Activated T-helper 17 cell treated with anti-CD3 and anti-CD28 coated beads, Interleukin-2, amount 50 U/mL, for 72 hours (primary cell): ENCODE data around the gene FAM83F. TPM values are rescaled to one million over a fixed set of nuclear protein-coding genes. Genes with fewer than 3 reads are reported as not detected.

ENCODE experiments used
- ATAC-seq: fragments of 150-1000 bp; cut with Tn5 transposase; replicated peaks from 2 replicates; pipeline ENCODE4 v1.10.0; 2021; ENCODE audit warnings: mild to moderate bottlenecking, moderate library complexity
- H3K27ac Mint-ChIP-seq: one replicate; pipeline ENCODE4 v1.8.0; 2022; ENCODE audit warnings: mixed read lengths
- H3K27me3 Mint-ChIP-seq: one replicate; pipeline ENCODE4 v1.8.0; 2022; ENCODE audit warnings: mixed read lengths
- H3K36me3 Mint-ChIP-seq: one replicate; pipeline ENCODE4 v1.8.0; 2022; ENCODE audit warnings: low read depth, mild to moderate bottlenecking, mixed read lengths
- H3K4me1 Mint-ChIP-seq: one replicate; pipeline ENCODE4 v1.8.0; 2022; ENCODE audit warnings: mixed read lengths
- H3K4me3 Mint-ChIP-seq: one replicate; pipeline ENCODE4 v1.8.0; 2022; ENCODE audit warnings: mild to moderate bottlenecking, mixed read lengths
- H3K9me3 Mint-ChIP-seq: one replicate; pipeline ENCODE4 v1.8.0; 2022; ENCODE audit warnings: mixed read lengths
- total RNA-seq, 2 donors: library from RNA; stranded (reverse); gene quantifications; one replicate each; pipeline ENCODE4 v1.2.3, GENCODE V29; 2022

FAM83F gene
- total RNA-seq, 2 donors from 2014 or later, result 0.37 to 1.3 TPM

DNA sequence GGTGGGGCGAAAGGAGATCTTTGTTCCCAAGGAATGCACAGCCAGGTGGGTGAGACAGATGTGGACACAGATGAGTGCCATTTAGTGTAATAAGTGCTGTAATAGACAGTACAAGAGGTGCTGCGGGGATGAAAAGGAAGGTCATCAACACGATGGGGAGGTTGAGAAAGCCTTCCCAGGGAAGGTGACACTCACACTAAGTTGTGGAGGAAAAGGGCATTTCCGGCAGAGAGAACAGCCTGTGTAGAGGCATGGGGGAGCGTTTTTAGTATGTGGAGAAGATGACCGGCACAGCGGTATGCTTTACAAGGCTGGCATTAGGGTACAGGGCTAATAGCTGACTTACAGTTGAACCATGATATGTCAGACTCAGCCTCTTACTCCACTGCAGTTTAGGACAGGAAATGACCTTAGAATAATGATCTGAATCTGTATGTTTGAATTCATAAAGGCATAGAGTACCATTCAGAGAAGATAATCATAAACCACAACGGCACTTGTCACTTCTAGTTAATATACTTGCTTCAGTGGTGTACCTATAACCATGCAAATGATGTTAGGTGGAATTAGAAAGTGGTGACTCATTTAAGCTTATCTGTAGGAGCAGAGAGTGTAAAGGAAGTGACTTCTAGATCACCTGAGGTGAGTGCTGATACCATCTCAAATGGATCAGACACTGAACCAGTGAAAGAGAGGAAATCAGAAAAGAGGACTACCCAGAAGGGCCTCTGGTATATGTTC lies 60.6 kb downstream of the FAM83F start:
- Mint-ChIP-seq H3K4me1 (peaks cover 53% of the 10 kb centered on the region), H3K9me3 (no peaks in the 10 kb centered on the region), H3K27ac (peak overlapping the region; percentile 85), H3K4me3 (peak overlapping the region; percentile 86), H3K27me3 (no peaks in the 10 kb centered on the region), H3K36me3 (peaks cover 9% of the 10 kb centered on the region)
- peak; percentile 96 for ATAC-seq

DNA sequence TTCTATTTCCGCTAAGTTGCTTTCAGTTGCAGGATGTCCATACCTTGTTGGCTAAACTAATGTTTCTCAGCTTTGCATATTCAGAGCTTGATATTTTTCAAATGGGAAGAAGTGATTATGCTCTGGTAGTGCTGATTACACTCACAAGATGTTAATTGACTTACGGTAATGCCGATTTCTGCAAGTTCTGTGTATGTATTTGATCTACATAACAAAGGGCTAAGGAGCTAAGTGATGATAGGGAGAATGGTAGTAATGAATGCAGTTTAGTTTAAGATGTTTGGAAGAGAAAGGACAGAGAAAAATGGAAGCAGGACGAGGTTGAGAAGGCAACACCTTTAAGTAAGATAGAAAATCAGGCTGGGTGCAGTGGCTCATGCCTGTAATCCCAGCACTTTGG lies 61.4 kb downstream of the FAM83F start:
- Mint-ChIP-seq H3K4me1 (peaks cover 47% of the 10 kb centered on the region), H3K27me3 (no peaks in the 10 kb centered on the region), H3K4me3 (peak overlapping the region; percentile 86), H3K9me3 (no peaks in the 10 kb centered on the region), H3K36me3 (peaks cover 9% of the 10 kb centered on the region), H3K27ac (peak overlapping the region; percentile 85)
- ATAC-seq, result no peak

DNA sequence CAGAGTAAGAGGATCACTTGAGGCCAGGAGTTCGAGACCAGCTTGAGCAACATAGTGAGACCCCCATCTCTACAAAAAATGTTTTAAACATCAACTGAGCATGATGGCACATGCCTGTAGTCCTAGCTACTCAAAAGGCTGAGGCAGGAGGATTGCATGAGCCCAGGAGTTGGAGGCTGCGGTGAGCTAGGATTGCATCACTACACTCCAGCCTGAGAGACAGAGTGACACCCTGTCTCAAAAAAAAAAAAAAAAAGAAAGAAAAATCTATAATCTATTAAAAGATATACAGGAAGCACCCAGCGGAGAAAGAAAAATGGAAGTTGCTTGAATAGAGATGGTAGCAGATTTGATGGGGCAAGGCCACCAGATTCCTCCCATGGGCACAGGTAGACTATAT lies 61.8 kb downstream of the FAM83F start:
- ATAC-seq, result no peak
- Mint-ChIP-seq H3K36me3 (peaks cover 9% of the 10 kb centered on the region), H3K27ac (peak overlapping the region; percentile 85), H3K27me3 (no peaks in the 10 kb centered on the region), H3K4me1 (peaks cover 43% of the 10 kb centered on the region), H3K4me3 (peak overlapping the region; percentile 86), H3K9me3 (no peaks in the 10 kb centered on the region)

DNA sequence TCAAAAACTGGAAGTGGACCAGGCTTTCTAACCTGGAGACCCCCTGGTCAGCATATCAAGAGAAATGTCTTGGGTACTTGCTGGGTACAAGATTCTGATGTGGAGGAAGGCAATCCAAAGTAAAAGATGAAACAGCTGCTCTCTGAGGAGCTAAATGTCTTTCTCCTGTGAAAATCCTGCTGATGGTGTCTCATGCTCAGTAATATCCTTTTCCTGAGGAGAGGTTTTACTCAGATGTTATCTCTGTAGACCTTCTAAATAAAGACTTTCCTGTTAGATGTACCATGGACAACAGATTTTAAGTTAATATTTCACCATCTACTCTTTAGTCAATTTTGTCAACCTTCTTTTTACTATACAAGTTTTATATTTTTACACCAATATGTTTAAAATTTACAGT lies 62.9 kb downstream of the FAM83F start:
- Mint-ChIP-seq H3K4me3 (peak overlapping the region; percentile 37), H3K4me1 (peaks cover 40% of the 10 kb centered on the region), H3K9me3 (no peaks in the 10 kb centered on the region), H3K36me3 (peaks cover 9% of the 10 kb centered on the region), H3K27me3 (no peaks in the 10 kb centered on the region), H3K27ac (peak overlapping the region; percentile 5)
- no peak for ATAC-seq

DNA sequence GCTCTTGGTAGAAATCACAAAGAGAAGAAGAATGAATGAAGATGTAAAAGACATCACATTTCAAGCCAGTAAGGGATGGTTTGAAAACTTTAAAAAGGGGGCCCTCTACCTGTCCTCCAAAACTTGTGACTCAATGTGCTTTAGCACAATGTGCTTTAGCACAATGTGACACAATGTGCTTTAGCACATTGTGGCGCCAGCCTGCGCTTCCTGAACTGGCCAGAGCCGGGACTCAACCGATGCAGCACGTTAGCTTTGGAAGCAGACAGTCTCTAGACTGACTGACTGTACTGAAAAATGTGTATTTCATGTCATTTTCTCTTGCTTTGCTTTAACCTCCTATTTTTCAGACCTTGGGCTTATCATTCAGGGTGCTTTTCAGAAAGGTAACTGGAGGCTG lies 63.5 kb downstream of the FAM83F start:
- no peak for ATAC-seq
- H3K9me3 Mint-ChIP-seq, result no peaks in the 10 kb centered on the region
- peak overlapping the region; percentile 37 for H3K4me3 Mint-ChIP-seq
- peak overlapping the region; percentile 5 for H3K27ac Mint-ChIP-seq
- H3K27me3 Mint-ChIP-seq, result no peaks in the 10 kb centered on the region
- H3K4me1 Mint-ChIP-seq, result peaks cover 36% of the 10 kb centered on the region
- H3K36me3 Mint-ChIP-seq, result peaks cover 9% of the 10 kb centered on the region

DNA sequence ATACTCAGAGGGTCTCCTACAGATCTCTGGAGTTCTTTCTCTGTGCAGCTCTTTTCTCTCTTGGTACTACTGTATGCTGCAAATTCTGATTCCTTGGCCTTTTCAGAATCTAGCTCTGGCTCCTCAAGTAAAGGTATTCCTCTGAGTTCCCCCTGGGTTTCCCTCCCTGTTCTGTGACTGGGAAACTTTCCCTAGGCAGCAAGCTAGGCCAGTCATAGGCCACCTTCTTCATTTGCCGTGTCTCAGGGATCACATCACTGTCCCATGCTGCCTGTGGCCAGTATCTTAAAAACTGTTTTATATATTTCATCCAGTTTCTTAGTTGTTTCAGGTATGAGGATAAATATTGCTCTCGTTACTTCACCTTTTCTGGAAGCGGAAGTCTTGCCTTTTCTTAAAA lies 71.2 kb downstream of the FAM83F start:
- Mint-ChIP-seq H3K36me3 (no peaks in the 10 kb centered on the region), H3K27ac (peak overlapping the region; percentile 62), H3K27me3 (no peaks in the 10 kb centered on the region), H3K4me3 (peak overlapping the region; percentile 12), H3K4me1 (peaks cover 21% of the 10 kb centered on the region), H3K9me3 (no peaks in the 10 kb centered on the region)
- ATAC-seq, result no peak

DNA sequence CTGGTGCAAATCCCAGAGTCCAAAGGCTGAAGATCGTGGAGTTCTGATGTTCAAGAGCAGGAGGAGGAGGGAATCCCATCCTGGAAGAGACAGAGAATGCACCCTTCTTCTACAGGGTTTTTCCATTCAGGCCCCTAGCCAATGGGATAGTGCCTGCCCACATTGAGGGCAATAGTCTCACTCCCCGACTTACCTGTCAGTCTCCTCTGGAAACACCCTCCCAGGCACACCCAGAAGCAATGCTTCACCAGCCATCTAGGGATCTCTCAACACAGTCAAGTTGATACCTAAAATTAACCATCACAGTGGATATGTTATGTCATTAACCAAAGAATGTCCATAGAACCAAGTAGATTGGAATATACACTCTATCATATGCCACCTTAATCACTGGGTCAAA lies 72.9 kb downstream of the FAM83F start:
- no peaks in the 10 kb centered on the region for H3K9me3 Mint-ChIP-seq
- H3K4me1 Mint-ChIP-seq, result peaks cover 29% of the 10 kb centered on the region
- no peaks in the 10 kb centered on the region for H3K27me3 Mint-ChIP-seq
- H3K36me3 Mint-ChIP-seq, result no peaks in the 10 kb centered on the region
- peak overlapping the region; percentile 39 for H3K4me3 Mint-ChIP-seq
- ATAC-seq, result peak; percentile 70
- peak overlapping the region; percentile 17 for H3K27ac Mint-ChIP-seq

DNA sequence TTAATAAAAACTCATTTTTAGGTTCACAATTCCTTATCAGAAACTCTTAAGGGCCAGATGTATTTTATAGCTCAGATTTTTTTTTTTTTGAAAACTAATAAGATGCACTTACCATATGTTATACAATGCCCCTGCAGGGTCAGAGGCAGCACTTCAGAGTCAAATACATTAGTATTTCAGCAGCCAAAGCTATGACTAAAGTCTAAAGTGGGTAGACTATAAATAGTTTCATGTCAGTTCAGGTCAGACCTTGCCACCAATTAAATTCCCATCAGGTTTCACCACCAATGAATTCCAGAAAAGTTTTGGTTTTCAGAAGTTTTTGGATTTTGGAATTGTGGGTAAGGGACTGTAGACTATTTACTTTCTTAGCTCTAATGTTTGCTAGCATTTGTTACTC lies 75.9 kb downstream of the FAM83F start:
- H3K4me1 Mint-ChIP-seq, result peaks cover 34% of the 10 kb centered on the region
- peak; percentile 44 for ATAC-seq
- H3K36me3 Mint-ChIP-seq, result no peaks in the 10 kb centered on the region
- H3K27me3 Mint-ChIP-seq, result no peaks in the 10 kb centered on the region
- H3K9me3 Mint-ChIP-seq, result no peaks in the 10 kb centered on the region
- no peak overlapping the region for H3K27ac Mint-ChIP-seq
- peak overlapping the region; percentile 1 for H3K4me3 Mint-ChIP-seq

DNA sequence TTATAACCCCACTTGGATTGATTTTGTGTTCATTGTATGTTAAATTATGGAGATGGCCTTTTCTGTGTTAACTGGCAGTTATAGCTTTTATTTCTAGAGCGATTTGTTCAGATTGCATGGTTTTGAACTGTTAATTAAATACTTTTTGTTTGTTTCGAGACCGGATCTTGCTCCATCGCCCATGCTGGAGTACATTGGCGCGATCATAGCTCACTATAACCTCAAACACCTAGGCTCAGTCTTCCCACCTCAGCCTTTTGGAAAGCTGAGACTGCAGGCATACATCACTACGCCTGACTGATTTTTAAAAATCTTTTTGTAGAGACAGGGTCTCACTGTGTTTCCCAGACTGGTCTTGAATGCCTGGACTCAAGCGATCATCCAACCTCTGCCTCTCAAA lies 77.0 kb downstream of the FAM83F start:
- Mint-ChIP-seq H3K27ac (no peak overlapping the region), H3K4me1 (peaks cover 37% of the 10 kb centered on the region), H3K9me3 (no peaks in the 10 kb centered on the region), H3K4me3 (no peak overlapping the region), H3K36me3 (no peaks in the 10 kb centered on the region), H3K27me3 (no peaks in the 10 kb centered on the region)
- ATAC-seq, result no peak

DNA sequence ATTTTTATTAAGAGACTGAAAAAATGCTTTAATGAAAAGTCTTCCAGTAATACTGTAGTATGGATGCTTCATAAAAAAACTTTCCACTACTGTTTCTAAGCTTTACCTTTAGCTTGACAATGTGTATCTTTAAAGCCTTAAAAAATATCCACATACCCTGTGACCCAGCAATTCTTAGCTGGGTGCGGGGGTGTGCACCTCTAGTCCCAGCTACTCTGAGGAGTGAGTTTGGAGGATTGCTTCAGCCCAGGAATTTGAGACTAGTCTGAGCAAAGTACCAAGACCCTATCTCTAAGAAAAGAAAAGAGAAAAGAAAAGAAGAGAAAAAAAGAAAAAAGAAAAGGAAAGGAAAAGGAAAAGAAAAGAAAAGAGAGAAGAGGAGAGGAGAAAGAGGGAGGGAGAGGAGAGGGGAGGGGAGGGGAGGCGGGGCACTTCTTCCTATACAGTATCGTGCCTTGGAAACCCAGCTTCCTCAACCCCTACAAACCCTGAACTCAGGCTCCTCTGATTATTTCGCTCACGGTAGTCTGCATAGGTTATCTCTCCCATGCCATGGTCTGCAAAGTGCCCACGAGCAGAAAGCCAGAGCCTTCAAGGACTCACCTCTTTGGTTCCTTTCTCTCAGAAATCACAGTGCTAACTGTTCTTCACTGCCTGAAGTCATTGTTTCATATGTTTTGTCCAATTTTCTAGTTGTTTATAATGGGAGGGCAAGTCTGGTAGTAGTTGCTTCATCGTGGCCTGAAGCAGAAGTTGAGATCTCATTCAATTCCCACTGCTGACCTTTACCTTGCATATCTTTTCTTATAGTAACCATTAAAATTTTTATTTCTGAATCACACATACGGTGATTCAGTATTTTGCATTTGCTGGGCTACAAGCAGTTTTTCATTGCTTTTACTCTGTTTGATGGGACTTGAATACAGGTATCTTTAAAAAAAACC lies 82.2 kb downstream of the FAM83F start:
- no peaks in the 10 kb centered on the region for H3K36me3 Mint-ChIP-seq
- peak; percentile 28 for ATAC-seq
- H3K4me1 Mint-ChIP-seq, result peaks cover 31% of the 10 kb centered on the region
- H3K4me3 Mint-ChIP-seq, result peak overlapping the region; percentile 72
- peak overlapping the region; percentile 74 for H3K27ac Mint-ChIP-seq
- H3K27me3 Mint-ChIP-seq, result no peaks in the 10 kb centered on the region
- no peaks in the 10 kb centered on the region for H3K9me3 Mint-ChIP-seq

DNA sequence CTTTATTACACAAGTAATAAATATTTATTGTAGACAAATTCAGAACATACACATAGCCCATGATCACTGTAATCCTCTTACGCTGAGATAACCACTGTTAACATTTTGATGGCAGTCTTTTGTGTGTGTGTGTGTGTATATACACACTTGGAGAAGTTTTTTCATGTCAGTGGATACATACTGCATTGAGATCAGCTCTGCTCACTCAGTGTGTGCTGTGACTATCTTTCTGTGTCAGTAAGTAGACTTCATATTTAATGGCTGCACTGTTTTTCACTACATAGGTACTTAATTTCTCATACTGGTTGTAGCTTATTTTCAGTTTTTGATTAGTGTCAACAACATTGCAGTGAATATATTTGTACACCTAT lies 82.9 kb downstream of the FAM83F start:
- no peak for ATAC-seq
- Mint-ChIP-seq H3K36me3 (no peaks in the 10 kb centered on the region), H3K4me1 (peaks cover 31% of the 10 kb centered on the region), H3K27ac (no peak overlapping the region), H3K9me3 (no peaks in the 10 kb centered on the region), H3K27me3 (no peaks in the 10 kb centered on the region), H3K4me3 (peak overlapping the region; percentile 72)

DNA sequence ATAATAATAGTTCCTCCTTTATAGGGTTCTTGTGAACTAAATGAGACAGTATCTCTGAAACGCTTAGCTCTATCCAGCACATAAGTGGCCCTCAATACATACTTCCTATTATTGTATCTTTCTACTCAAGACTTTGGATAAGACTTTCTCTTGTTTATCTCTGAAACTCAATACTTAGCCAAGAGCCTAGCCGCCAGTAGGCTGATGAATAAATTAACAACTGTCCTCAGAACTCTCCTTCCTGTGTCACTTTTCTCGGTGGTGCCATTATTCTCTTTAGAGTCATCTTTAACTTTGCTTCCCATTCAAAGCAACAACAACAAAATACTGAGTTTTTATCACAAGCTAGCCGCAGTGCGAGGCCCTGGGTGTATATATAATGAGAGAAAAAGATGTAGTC lies 86.9 kb downstream of the FAM83F start:
- H3K4me1 Mint-ChIP-seq, result peaks cover 12% of the 10 kb centered on the region
- H3K9me3 Mint-ChIP-seq, result no peaks in the 10 kb centered on the region
- no peak overlapping the region for H3K4me3 Mint-ChIP-seq
- no peak overlapping the region for H3K27ac Mint-ChIP-seq
- H3K27me3 Mint-ChIP-seq, result no peaks in the 10 kb centered on the region
- no peaks in the 10 kb centered on the region for H3K36me3 Mint-ChIP-seq
- no peak for ATAC-seq

DNA sequence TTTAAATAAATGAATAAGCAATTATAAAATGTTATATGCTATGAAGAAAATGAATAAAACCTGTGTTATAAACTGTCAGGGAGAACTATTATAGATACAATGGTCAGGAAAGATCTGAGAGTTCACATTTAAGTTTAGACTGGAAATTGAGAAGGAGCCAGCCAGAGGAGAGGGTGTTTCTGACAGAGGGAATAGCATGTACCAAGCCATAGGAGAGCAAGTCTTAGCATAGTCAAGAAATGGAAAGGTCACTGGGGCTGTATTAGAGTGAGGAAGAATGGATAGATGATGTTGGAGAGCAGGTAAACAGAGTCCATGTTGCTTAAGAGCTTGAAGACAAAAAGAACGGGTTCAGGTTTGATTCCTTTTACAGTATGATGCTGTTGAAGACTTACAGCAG lies 87.4 kb downstream of the FAM83F start:
- Mint-ChIP-seq H3K4me1 (peaks cover 8% of the 10 kb centered on the region), H3K27me3 (no peaks in the 10 kb centered on the region), H3K27ac (no peak overlapping the region), H3K4me3 (no peak overlapping the region), H3K36me3 (no peaks in the 10 kb centered on the region), H3K9me3 (no peaks in the 10 kb centered on the region)
- no peak for ATAC-seq

DNA sequence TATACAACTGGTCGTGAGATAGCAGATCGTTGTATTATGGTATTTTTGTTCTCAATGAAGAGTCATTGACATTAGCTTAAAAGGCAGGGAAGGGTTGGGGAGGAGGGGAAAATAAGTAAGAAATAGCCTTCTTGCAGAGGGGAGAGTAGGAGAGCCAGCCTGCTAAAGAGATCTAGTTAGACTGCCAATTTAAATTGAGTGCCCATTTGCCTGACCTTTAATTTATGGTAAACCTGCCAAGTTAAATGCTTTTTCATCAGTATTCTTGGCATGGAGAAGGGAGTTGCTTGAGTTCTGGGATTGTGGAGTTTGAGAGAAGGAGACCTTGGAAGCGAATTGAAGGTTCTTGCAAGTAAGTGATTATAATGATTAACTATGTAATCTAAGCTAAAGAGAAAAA lies 89.0 kb downstream of the FAM83F start:
- H3K4me3 Mint-ChIP-seq, result no peak overlapping the region
- no peak for ATAC-seq

DNA sequence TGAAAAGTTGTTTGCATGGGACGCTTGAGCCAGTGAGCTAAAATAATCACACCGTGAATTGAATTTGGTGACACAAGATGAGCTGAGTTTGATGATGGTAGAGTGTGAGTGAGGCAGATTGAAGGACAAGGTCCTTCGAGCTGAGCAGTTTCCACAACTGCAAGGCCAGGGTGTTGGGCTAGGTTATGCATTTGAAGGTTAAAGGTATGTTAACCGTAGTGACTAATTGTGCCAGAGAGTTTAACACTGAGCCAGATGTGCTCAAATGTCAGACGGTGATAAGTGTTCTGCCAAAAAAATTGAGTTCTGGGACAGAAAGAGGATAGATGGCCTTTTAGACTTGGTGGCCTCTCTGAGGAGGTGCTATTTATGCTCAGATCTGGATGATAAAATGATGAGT lies 89.5 kb downstream of the FAM83F start:
- no peaks in the 10 kb centered on the region for H3K27me3 Mint-ChIP-seq
- H3K4me1 Mint-ChIP-seq, result peaks cover 12% of the 10 kb centered on the region
- no peak overlapping the region for H3K27ac Mint-ChIP-seq
- no peak for ATAC-seq
- H3K9me3 Mint-ChIP-seq, result no peaks in the 10 kb centered on the region
- no peak overlapping the region for H3K4me3 Mint-ChIP-seq
- no peaks in the 10 kb centered on the region for H3K36me3 Mint-ChIP-seq

More for the DNA sequence above, 89.0 kb downstream of the FAM83F start:
- Mint-ChIP-seq H3K4me1 (peaks cover 12% of the 10 kb centered on the region), H3K27ac (no peak overlapping the region), H3K27me3 (no peaks in the 10 kb centered on the region), H3K36me3 (no peaks in the 10 kb centered on the region), H3K9me3 (no peaks in the 10 kb centered on the region)
